Transverse colon (tissue), 4 donors: ENCODE data around the gene TUSC2. TPM values are rescaled to one million over a fixed set of nuclear protein-coding genes. Genes with fewer than 3 reads are reported as not detected.

ENCODE experiments used
- DNase-seq: peaks from one replicate; pipeline ENCODE4 v3.0.0-alpha.2; 2019
- H3K27ac ChIP-seq, 4 donors: fragments of 200-600 bp; sonication (generic); 2 replicates each; pipeline ENCODE4 v1.5.1; 2016 to 2018; ENCODE audit warnings: inconsistent platforms in 4 of 4
- H3K27me3 ChIP-seq: fragments of 200-600 bp; sonication (generic); 2 replicates; pipeline ENCODE4 v1.5.1; 2017; ENCODE audit warnings: inconsistent platforms
- H3K36me3 ChIP-seq, 4 donors: fragments of 200-600 bp; sonication (generic); 2 replicates each; pipeline ENCODE4 v1.5.1; 2017 to 2019; ENCODE audit warnings: inconsistent platforms in 4 of 4
- H3K4me1 ChIP-seq, 4 donors: fragments of 200-600 bp; sonication (generic); 2 replicates each; pipeline ENCODE4 v1.5.1; 2017 to 2020; ENCODE audit warnings: inconsistent platforms in 4 of 4
- H3K4me3 ChIP-seq, 4 donors: fragments of 200-600 bp; sonication (generic); 1 replicate in 1 of 4; 2 replicates in 3 of 4; pipeline versions ENCODE4 v1.5.1 to v1.6.1; 2017 to 2019; ENCODE audit warnings: inconsistent platforms in 4 of 4
- H3K9me3 ChIP-seq, 2 donors: fragments of 200-600 bp; sonication (generic); 2 replicates each; pipeline ENCODE4 v1.5.1; 2017 to 2019; ENCODE audit warnings: inconsistent platforms in 2 of 2
- EP300 ChIP-seq: sonication (generic); formaldehyde crosslinking; IDR thresholded peaks from one replicate; pipeline ENCODE4 v1.6.1; 2017; ENCODE audit warnings: antibody characterized with exemption, low read depth
- POLR2A ChIP-seq: fragments of 450-650 bp; IDR thresholded peaks from one replicate; pipeline ENCODE4 v1.6.1; 2016; ENCODE audit warnings: antibody characterized with exemption, mild to moderate bottlenecking, moderate library complexity
- POLR2AphosphoS5 ChIP-seq, 3 donors: sonication (generic); formaldehyde crosslinking; IDR thresholded peaks; one replicate each; pipeline ENCODE4 v1.6.1; 2016; ENCODE audit warnings: antibody characterized with exemption in 3 of 3
- WGBS, 2 donors: methylation state at CpG; one replicate each; pipeline ENCODE4 v1.1.5; 2018; ENCODE audit warnings: low coverage in 1 of 2; 5-methylcytosine and 5-hydroxymethylcytosine counted together
- in situ Hi-C, 4 donors: fragments of 200-750 bp; cut with MboI; loops; one replicate each; pipeline versions ENCODE4 v1.15.0 to v1.15.1; 2017; ENCODE audit warnings: low sequenced_read_pairs in 3 of 4, low pct_ligation_motif_present in 1 of 4, low pct_unique_long_range_greater_than_20kb in 1 of 4
- intact Hi-C: fragments of 100-400 bp; cut with DNase I; formaldehyde crosslinking; loops from one replicate; pipeline ENCODE4 v1.15.1; 2023; ENCODE audit warnings: low total_unique reads
- total RNA-seq, 4 donors: library from RNA; depleted of rRNA; stranded (reverse); fragments of >200 nt; gene quantifications; one replicate each; pipeline ENCODE4 v1.1.0, GENCODE V29; 2016
- TF ChIP-seq, protein P1 (sequence below), 5 experiments: fragments of 200-600 bp in 3 of 5; fragments of 450-650 bp in 2 of 5; sonication (generic) in 3 of 5; IDR thresholded peaks; 1 replicate in 2 of 5; 2 replicates in 3 of 5; pipeline ENCODE4 v1.5.1; 2016 to 2017; ENCODE audit warnings: antibody characterized with exemption in 5 of 5, inconsistent platforms in 3 of 5, mild to moderate bottlenecking in 2 of 5, moderate library complexity in 1 of 5

Gene TUSC2
- total RNA-seq, 4 donors from 2014 or later, result 7.9 to 39.6 (median 28.0) TPM

DNA sequence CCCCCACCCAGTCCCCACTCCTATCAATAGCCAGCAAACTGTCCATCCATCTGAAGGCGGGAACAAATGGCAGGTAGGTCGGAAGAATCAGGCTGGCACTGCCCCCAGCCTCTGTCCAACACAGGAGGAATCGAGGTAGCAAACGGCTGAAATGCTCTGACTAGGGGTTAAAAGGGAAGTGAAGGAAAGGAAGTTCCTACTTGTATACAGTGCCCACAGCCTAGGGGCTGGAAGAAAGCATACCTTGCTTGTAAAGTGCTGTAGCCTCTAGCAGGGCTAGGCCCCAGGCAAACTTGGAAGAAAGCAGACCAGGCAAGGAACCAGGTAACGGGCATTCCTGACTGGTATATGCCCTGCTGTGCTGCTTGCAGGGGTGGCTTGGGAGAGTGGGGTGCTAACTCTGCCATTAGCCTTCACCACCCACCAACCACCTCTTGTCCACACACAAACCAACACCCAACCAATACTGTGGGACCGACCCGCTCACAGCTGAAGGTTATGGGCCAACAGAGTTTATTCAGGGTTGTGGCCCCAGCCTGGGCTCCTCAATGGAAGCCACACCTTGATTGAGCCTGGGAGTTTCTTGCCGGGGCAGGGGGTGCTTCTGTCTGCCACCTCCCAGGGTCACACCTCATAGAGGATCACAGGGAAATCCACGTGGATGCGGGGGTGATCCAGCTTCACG is 2.4 kb downstream of the TUSC2 start:
- in situ Hi-C loops, result no loop called here
- WGBS, 2 donors, result 68 to 87% methylated on average over 4 to 11 of the region's 11 CpGs
- Histone ChIP-seq H3K36me3 (peaks cover 0 to 12% (median 0%) of the 10 kb centered on the region in 4 donors), H3K27me3 (no peaks in the 10 kb centered on the region), H3K27ac (no peak overlapping the region), H3K4me1 (peaks cover 12 to 45% (median 35%) of the 10 kb centered on the region in 4 donors), H3K4me3 (no peak overlapping the region), H3K9me3 (no peaks in the 10 kb centered on the region)
- TF ChIP-seq POLR2AphosphoS5 (IDR thresholded peaks at IDR 0.05) (no peak), POLR2A (no peak), EP300 (no peak)
- TF ChIP-seq, protein P1, sequence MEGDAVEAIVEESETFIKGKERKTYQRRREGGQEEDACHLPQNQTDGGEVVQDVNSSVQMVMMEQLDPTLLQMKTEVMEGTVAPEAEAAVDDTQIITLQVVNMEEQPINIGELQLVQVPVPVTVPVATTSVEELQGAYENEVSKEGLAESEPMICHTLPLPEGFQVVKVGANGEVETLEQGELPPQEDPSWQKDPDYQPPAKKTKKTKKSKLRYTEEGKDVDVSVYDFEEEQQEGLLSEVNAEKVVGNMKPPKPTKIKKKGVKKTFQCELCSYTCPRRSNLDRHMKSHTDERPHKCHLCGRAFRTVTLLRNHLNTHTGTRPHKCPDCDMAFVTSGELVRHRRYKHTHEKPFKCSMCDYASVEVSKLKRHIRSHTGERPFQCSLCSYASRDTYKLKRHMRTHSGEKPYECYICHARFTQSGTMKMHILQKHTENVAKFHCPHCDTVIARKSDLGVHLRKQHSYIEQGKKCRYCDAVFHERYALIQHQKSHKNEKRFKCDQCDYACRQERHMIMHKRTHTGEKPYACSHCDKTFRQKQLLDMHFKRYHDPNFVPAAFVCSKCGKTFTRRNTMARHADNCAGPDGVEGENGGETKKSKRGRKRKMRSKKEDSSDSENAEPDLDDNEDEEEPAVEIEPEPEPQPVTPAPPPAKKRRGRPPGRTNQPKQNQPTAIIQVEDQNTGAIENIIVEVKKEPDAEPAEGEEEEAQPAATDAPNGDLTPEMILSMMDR (IDR thresholded peaks at IDR 0.05), result no peak
- DNase-seq, result no peak
- intact Hi-C loops, result no loop called here

- intact Hi-C loops (no loop called here), in situ Hi-C loops (no loop called here)
- DNase-seq, result no peak
- Histone ChIP-seq H3K27ac (no peak overlapping the region), H3K27me3 (no peaks in the 10 kb centered on the region), H3K36me3 (peaks cover 0 to 7% (median 0%) of the 10 kb centered on the region in 4 donors), H3K9me3 (no peaks in the 10 kb centered on the region), H3K4me3 (no peak overlapping the region), H3K4me1 (peaks cover 15 to 50% (median 39%) of the 10 kb centered on the region in 4 donors)
- TF ChIP-seq POLR2A, result no peak
- TF ChIP-seq EP300, result no peak
- TF ChIP-seq, protein P1 (IDR thresholded peaks at IDR 0.05), result no peak
- no peak for TF ChIP-seq POLR2AphosphoS5 (IDR thresholded peaks at IDR 0.05)
- 93% methylated on average over 2 of the region's 2 CpGs; no CpG with 5 or more reads in 1 of the 2 donors for WGBS, 2 donors
Measured at GRCh38 chr3:50325113-50325480, 2.9 kb downstream of the TUSC2 start.

GRCh38 chr3:50324351-50325112 is 3.5 kb downstream of the TUSC2 start:
- H3K36me3 ChIP-seq, result peaks cover 0 to 1% (median 0%) of the 10 kb centered on the region in 4 donors
- in situ Hi-C loops, result no loop called here
- 13 to 48% methylated on average over 1 to 4 of the region's 4 CpGs for WGBS, 2 donors
- no peaks in the 10 kb centered on the region for H3K27me3 ChIP-seq
- H3K9me3 ChIP-seq, result no peaks in the 10 kb centered on the region
- peak overlapping the region; percentile 92 to 94 (median 92) for H3K27ac ChIP-seq
- H3K4me3 ChIP-seq, result no peak overlapping the region
- TF ChIP-seq, protein P1 (IDR thresholded peaks at IDR 0.05), result peak; percentile 77 to 89 (median 81)
- TF ChIP-seq POLR2A (no peak), POLR2AphosphoS5 (IDR thresholded peaks at IDR 0.05) (no peak)
- peaks cover 18 to 56% (median 44%) of the 10 kb centered on the region in 4 donors for H3K4me1 ChIP-seq
- intact Hi-C loops, result no loop called here
- DNase-seq, result peak; percentile 65

DNA sequence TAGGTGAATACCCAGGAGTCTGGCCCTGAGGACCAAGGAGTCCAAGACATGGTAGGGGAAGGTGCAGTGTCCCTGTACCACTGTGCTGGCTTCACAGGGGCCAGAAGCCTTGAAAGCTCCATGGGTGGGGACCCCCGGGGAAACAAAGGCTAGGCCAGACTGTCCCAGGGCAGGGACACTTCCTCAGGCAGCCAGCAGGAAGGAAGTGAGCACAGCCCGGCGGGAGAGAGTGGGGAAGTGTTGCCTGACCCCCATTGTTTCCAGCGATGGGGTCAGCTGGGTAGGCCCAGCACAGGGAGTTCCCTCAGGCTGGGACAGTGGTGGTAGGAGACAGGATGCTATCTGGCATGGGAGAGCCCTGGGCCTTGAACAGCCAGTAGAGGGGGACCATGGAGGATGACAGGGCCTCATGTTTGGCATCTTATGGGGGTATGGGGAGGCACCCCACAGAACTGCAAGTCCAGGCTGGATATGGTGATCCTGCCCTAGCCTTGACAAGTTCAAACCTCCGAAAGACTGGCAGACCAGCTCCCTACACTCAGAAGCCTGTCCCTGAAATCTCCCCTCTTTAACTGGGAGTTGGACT is 4.3 kb downstream of the TUSC2 start:
- Histone ChIP-seq H3K4me3 (no peak overlapping the region), H3K4me1 (peaks cover 18 to 60% (median 49%) of the 10 kb centered on the region in 4 donors), H3K27me3 (no peaks in the 10 kb centered on the region), H3K36me3 (no peaks in the 10 kb centered on the region), H3K9me3 (no peaks in the 10 kb centered on the region), H3K27ac (peak overlapping the region; percentile 92 to 94 (median 92))
- no peak for DNase-seq
- 33 to 67% methylated on average over 1 to 5 of the region's 5 CpGs for WGBS, 2 donors
- TF ChIP-seq POLR2A, result no peak
- TF ChIP-seq POLR2AphosphoS5 (IDR thresholded peaks at IDR 0.05), result peak in 1 of 3 donors; percentile 45
- in situ Hi-C loops, result no loop called here
- intact Hi-C loops, result no loop called here
